Ascending aorta (tissue), 2 donors: Measurements from ENCODE around the gene PPIA. TPM values are rescaled to one million over a fixed set of nuclear protein-coding genes. Genes with fewer than 3 reads are reported as not detected.

Experiments used
- DNase-seq, 2 donors: peaks; one replicate each; pipeline ENCODE4 v3.0.0-alpha.2; 2019; ENCODE audit warnings: low spot score in 2 of 2
- H3K27ac ChIP-seq, 2 donors: fragments of 200-600 bp; sonication (generic); one replicate each; pipeline ENCODE4 v1.5.1; 2016 to 2017; ENCODE audit warnings: mild to moderate bottlenecking in 1 of 2
- H3K27me3 ChIP-seq: fragments of 200-600 bp; sonication (generic); one replicate; pipeline ENCODE4 v1.5.1; 2017
- H3K36me3 ChIP-seq, 2 donors: fragments of 200-600 bp; sonication (generic); one replicate each; pipeline ENCODE4 v1.5.1; 2016
- H3K4me1 ChIP-seq, 2 donors: fragments of 200-600 bp; sonication (generic); one replicate each; pipeline ENCODE4 v1.5.1; 2016 to 2017; ENCODE audit warnings: mild to moderate bottlenecking in 1 of 2
- H3K4me3 ChIP-seq, 2 donors: fragments of 200-600 bp; sonication (generic); one replicate each; pipeline ENCODE4 v1.5.1; 2016 to 2017; ENCODE audit warnings: mild to moderate bottlenecking in 1 of 2
- H3K9me3 ChIP-seq, 2 donors: fragments of 200-600 bp; sonication (generic); one replicate each; pipeline ENCODE4 v1.5.1; 2016
- CTCF ChIP-seq, 3 experiments: fragments of 200-600 bp in 2 of 3; fragments of 450-650 bp in 1 of 3; sonication (generic) in 2 of 3; IDR thresholded peaks; one replicate each; pipeline ENCODE4 v1.5.1; 2016 to 2019; ENCODE audit warnings: antibody characterized with exemption in 3 of 3, mild to moderate bottlenecking in 1 of 3, moderate library complexity in 1 of 3
- intact Hi-C: fragments of 100-400 bp; cut with DNase I; formaldehyde crosslinking; loops from one replicate; pipeline ENCODE4 v1.15.1; 2023
- total RNA-seq: library from RNA; depleted of rRNA; stranded (reverse); fragments of >200 nt; gene quantifications from one replicate; pipeline ENCODE4 v1.1.0, GENCODE V29; 2016

PPIA gene
- total RNA-seq, 1 donor from 2014 or later, result 945 TPM

- Histone ChIP-seq H3K36me3 (no peaks in the 10 kb centered on the region), H3K27ac (no peak overlapping the region), H3K4me3 (no peak overlapping the region), H3K4me1 (no peaks in the 10 kb centered on the region), H3K9me3 (no peaks in the 10 kb centered on the region), H3K27me3 (no peaks in the 10 kb centered on the region)
- intact Hi-C loops, result no loop called here
- TF ChIP-seq CTCF (IDR thresholded peaks at IDR 0.05), result no peak
- no peak for DNase-seq
These were observed 15.1 kb downstream of the PPIA start for GRCh38 chr7:44811571-44811970.

GRCh38 chr7:44814919-44815318 is 18.4 kb downstream of the PPIA start:
- H3K36me3 ChIP-seq, result no peaks in the 10 kb centered on the region
- TF ChIP-seq CTCF (IDR thresholded peaks at IDR 0.05), result no peak
- intact Hi-C loops, result no loop called here
- H3K27ac ChIP-seq, result no peak overlapping the region
- no peak overlapping the region for H3K4me3 ChIP-seq
- no peaks in the 10 kb centered on the region for H3K27me3 ChIP-seq
- no peaks in the 10 kb centered on the region for H3K4me1 ChIP-seq
- H3K9me3 ChIP-seq, result no peaks in the 10 kb centered on the region
- DNase-seq, result no peak

DNA sequence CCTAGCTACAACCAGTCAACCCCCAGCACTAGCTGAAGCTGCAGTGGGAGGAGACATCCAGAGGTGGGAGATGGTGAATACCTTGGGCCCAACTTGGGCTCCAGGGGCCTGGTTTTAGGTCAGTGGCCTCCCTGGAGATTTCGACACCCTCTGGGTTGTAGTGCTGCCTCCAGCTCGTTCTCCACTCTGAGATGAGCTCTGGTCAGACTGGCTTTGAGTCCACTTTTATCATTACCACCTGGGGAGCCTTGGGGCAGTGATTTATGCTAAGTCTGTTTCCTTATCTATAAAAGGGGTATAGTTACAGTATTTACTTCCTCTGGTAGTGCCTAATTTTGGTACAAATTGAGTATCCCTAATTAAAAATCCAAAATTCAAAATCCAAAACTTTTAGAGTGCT is 22.8 kb downstream of the PPIA start:
- no peaks in the 10 kb centered on the region for H3K9me3 ChIP-seq
- H3K27me3 ChIP-seq, result no peaks in the 10 kb centered on the region
- no peaks in the 10 kb centered on the region for H3K4me1 ChIP-seq
- no peak overlapping the region for H3K27ac ChIP-seq
- no peaks in the 10 kb centered on the region for H3K36me3 ChIP-seq
- H3K4me3 ChIP-seq, result no peak overlapping the region
- intact Hi-C loops, result no loop called here
- DNase-seq, result no peak
- TF ChIP-seq CTCF (IDR thresholded peaks at IDR 0.05), result no peak

DNA sequence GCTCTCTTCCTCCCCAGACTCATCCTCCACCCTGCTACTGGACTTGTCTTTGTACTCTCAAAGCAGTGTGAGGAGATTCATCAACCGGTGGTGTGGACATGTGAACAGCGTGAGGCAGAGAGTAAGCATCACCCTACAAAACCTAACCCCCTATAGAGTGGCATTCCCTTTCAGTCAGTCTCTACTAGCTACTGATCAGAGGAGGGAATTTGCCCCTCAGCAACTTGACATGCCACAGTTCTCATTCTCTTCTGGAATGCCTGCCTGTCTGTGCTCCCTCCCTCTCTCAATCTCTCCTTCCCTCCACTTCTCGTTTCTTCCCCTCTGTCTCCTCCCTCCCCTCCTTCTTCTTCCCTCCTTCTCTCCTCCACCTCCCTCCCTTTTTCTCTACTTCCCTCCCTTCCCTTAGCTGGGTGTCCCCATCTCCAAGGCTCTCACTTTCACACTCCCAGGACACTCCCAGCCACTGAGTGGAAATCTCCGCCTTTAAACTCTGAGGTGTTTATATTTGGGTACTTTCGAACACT is 26.8 kb downstream of the PPIA start:
- H3K27ac ChIP-seq, result no peak overlapping the region
- peaks cover 7% of the 10 kb centered on the region in 2 donors for H3K36me3 ChIP-seq

GRCh38 chr7:44824894-44825526 is 28.5 kb downstream of the PPIA start:
- H3K27ac ChIP-seq, result no peak overlapping the region
- DNase-seq, result peak in 1 of 2 donors; percentile 50
- no peak overlapping the region for H3K4me3 ChIP-seq
- peaks cover 22 to 24% of the 10 kb centered on the region in 2 donors for H3K36me3 ChIP-seq
- intact Hi-C loops, result no loop called here
- H3K9me3 ChIP-seq, result no peaks in the 10 kb centered on the region
- no peak for TF ChIP-seq CTCF (IDR thresholded peaks at IDR 0.05)
- H3K27me3 ChIP-seq, result no peaks in the 10 kb centered on the region
- H3K4me1 ChIP-seq, result no peaks in the 10 kb centered on the region

More for the DNA sequence above, 26.8 kb downstream of the PPIA start:
- Histone ChIP-seq H3K27me3 (no peaks in the 10 kb centered on the region), H3K4me3 (no peak overlapping the region), H3K4me1 (no peaks in the 10 kb centered on the region), H3K9me3 (no peaks in the 10 kb centered on the region)
- no peak for TF ChIP-seq CTCF (IDR thresholded peaks at IDR 0.05)
- DNase-seq, result no peak
- intact Hi-C loops, result no loop called here
